Peyer's patch (tissue), 4 donors: ENCODE measurements around the gene SLMAP.

Source experiments
- POLR2A ChIP-seq, 2 donors: fragments of 450-650 bp; IDR thresholded peaks; one replicate each; pipeline ENCODE4 v1.5.1; 2017; ENCODE audit warnings: antibody characterized with exemption in 2 of 2, mild to moderate bottlenecking in 2 of 2, moderate library complexity in 2 of 2
- TF ChIP-seq, protein P1 (sequence below), 6 experiments: fragments of 450-650 bp in 4 of 6; fragments of 200-600 bp in 2 of 6; sonication (generic) in 1 of 6; IDR thresholded peaks; one replicate each; pipeline ENCODE4 v1.5.1; 2017 to 2019; ENCODE audit warnings: antibody characterized with exemption in 6 of 6, mild to moderate bottlenecking in 3 of 6, moderate library complexity in 1 of 6

DNA sequence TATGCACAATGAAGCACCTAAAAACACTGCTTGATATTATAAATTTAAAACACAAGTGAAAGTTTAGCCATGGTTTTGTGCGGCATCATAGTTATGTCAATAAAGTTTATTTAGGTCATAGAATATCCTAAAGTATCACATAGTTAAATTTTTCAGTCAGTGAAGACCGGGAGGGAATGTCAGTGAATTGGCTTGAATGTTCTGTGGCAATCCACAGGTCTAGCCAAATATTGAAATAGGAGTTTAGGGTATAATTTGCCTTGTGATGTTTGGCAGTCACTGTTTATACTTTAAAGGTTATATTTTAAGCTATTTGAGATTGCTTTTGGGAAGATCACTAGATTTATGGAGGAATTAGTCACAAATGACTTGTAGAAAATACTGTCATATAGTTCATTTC lies 172.4 kb downstream of the SLMAP start:
- no peak for TF ChIP-seq POLR2A (IDR thresholded peaks at IDR 0.05)
- TF ChIP-seq, protein P1, sequence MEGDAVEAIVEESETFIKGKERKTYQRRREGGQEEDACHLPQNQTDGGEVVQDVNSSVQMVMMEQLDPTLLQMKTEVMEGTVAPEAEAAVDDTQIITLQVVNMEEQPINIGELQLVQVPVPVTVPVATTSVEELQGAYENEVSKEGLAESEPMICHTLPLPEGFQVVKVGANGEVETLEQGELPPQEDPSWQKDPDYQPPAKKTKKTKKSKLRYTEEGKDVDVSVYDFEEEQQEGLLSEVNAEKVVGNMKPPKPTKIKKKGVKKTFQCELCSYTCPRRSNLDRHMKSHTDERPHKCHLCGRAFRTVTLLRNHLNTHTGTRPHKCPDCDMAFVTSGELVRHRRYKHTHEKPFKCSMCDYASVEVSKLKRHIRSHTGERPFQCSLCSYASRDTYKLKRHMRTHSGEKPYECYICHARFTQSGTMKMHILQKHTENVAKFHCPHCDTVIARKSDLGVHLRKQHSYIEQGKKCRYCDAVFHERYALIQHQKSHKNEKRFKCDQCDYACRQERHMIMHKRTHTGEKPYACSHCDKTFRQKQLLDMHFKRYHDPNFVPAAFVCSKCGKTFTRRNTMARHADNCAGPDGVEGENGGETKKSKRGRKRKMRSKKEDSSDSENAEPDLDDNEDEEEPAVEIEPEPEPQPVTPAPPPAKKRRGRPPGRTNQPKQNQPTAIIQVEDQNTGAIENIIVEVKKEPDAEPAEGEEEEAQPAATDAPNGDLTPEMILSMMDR (IDR thresholded peaks at IDR 0.05), result no peak
